Mesendoderm (in vitro differentiated cells): ENCODE results near the gene PRMT2.
A peak's percentile ranks its signal among the peaks of the same experiment; 100 is the strongest.

Source experiments
- DNase-seq: peaks from one replicate; pipeline ENCODE4 v3.0.0; 2013
- H2AK5ac ChIP-seq: 2 replicates; pipeline ENCODE4 v1.6.1; 2013; ENCODE audit warnings: low read length, inconsistent platforms
- H2BK120ac ChIP-seq: 2 replicates; pipeline ENCODE4 v1.6.1; 2013; ENCODE audit warnings: low read depth, mild to moderate bottlenecking, low read length, moderate library complexity, mixed read lengths
- H2BK15ac ChIP-seq: replicated peaks from 2 replicates; pipeline ENCODE4 v1.6.1; 2013; ENCODE audit warnings: low read depth, mild to moderate bottlenecking, moderate library complexity
- H2BK5ac ChIP-seq: 2 replicates; pipeline ENCODE4 v1.6.1; 2013; ENCODE audit warnings: low read length, inconsistent platforms
- H3K18ac ChIP-seq: 2 replicates; pipeline ENCODE4 v1.6.1; 2013; ENCODE audit warnings: mild to moderate bottlenecking, low read length, mixed read lengths
- H3K23ac ChIP-seq: one replicate; pipeline ENCODE4 v1.6.1; 2013; ENCODE audit warnings: low read length
- H3K27ac ChIP-seq: 2 replicates; pipeline ENCODE4 v1.5.1; 2013; ENCODE audit warnings: low read depth, mild to moderate bottlenecking, inconsistent platforms, low read length, moderate library complexity
- H3K27me3 ChIP-seq: 2 replicates; pipeline ENCODE4 v1.6.1; 2013; ENCODE audit warnings: low read length, control low read depth, mild to moderate bottlenecking, inconsistent platforms; ENCODE audit not compliant: insufficient read depth, poor library complexity
- H3K36me3 ChIP-seq: 2 replicates; pipeline ENCODE4 v1.6.1; 2013; ENCODE audit warnings: low read length, inconsistent platforms; ENCODE audit not compliant: control insufficient read depth, insufficient read depth
- H3K4ac ChIP-seq: one replicate; pipeline ENCODE4 v1.6.1; 2013; ENCODE audit warnings: low read depth, mild to moderate bottlenecking, low read length, moderate library complexity
- H3K4me1 ChIP-seq: 2 replicates; pipeline ENCODE4 v1.6.1; 2013; ENCODE audit warnings: low read depth, low read length, inconsistent platforms; ENCODE audit not compliant: control insufficient read depth
- H3K4me2 ChIP-seq: 2 replicates; pipeline ENCODE4 v1.6.1; 2013; ENCODE audit warnings: low read length
- H3K4me3 ChIP-seq: 2 replicates; pipeline ENCODE4 v1.5.1; 2013; ENCODE audit warnings: mild to moderate bottlenecking, low read length
- H3K56ac ChIP-seq: one replicate; pipeline ENCODE4 v1.6.1; 2013; ENCODE audit warnings: low read length
- H3K79me1 ChIP-seq: 2 replicates; pipeline ENCODE4 v1.6.1; 2013; ENCODE audit warnings: low read length, inconsistent platforms
- H3K79me2 ChIP-seq: 2 replicates; pipeline ENCODE4 v1.6.1; 2013; ENCODE audit warnings: mild to moderate bottlenecking, low read length; ENCODE audit not compliant: control insufficient read depth, insufficient read depth
- H3K9ac ChIP-seq: 2 replicates; pipeline ENCODE4 v1.6.1; 2013; ENCODE audit warnings: low read length, inconsistent platforms
- H4K5ac ChIP-seq: one replicate; pipeline ENCODE4 v1.6.1; 2013; ENCODE audit warnings: low read length
- H4K8ac ChIP-seq: one replicate; pipeline ENCODE4 v1.6.1; 2013; ENCODE audit warnings: low read depth, mild to moderate bottlenecking, control low read depth, low read length, moderate library complexity
- WGBS: extraction: QIAGEN DNeasy Blood & Tissue Kit; methylation state at CpG from one replicate; pipeline ENCODE4 v1.1.7; 2013; ENCODE audit warnings: low lambda C conversion rate, missing lambda C conversion rate; ENCODE audit not compliant: insufficient coverage; ENCODE audit errors: extremely low coverage; 5-methylcytosine and 5-hydroxymethylcytosine counted together

The PRMT2 gene

DNA sequence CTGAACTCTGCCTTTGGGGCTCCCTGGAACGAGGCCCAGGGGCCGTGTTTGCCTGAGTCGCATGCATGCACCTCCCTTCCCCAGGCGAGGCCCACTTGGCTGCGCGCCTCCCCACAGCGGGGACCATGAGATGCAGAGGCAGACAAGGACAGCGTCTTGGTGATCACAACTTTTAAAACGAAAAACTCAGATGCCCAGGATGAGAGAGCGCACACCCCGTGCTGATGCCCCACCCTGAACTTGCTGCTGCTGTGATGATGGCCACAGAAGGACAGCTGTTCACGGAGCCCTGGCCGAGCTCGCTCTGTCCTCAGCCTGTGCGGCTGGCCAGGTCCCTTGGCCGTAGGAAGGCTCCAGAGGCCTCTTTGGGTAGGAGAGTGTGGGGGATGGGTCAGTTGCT, 11.4 kb upstream of the PRMT2 start:
- no peak overlapping the region for H2BK120ac ChIP-seq
- no peak overlapping the region for H3K4me2 ChIP-seq
- no peaks in the 10 kb centered on the region for H3K36me3 ChIP-seq
- H3K79me1 ChIP-seq = no peaks in the 10 kb centered on the region
- WGBS = no CpG with 5 or more reads among the region's 16 CpGs
- no peak overlapping the region for H3K9ac ChIP-seq
- H4K8ac ChIP-seq = no peak overlapping the region
- no peak overlapping the region for H3K4ac ChIP-seq
- H2BK15ac ChIP-seq = no peak overlapping the region
- H4K5ac ChIP-seq = no peak overlapping the region
- H3K18ac ChIP-seq = no peak overlapping the region
- no peak overlapping the region for H3K23ac ChIP-seq
- no peak overlapping the region for H3K27ac ChIP-seq
- H2BK5ac ChIP-seq = no peak overlapping the region
- H3K27me3 ChIP-seq = no peaks in the 10 kb centered on the region
- H3K4me3 ChIP-seq = no peak overlapping the region
- no peaks in the 10 kb centered on the region for H3K4me1 ChIP-seq
- H3K56ac ChIP-seq = no peak overlapping the region
- H3K79me2 ChIP-seq = no peaks in the 10 kb centered on the region
- H2AK5ac ChIP-seq = no peak overlapping the region
- DNase-seq = no peak

DNA sequence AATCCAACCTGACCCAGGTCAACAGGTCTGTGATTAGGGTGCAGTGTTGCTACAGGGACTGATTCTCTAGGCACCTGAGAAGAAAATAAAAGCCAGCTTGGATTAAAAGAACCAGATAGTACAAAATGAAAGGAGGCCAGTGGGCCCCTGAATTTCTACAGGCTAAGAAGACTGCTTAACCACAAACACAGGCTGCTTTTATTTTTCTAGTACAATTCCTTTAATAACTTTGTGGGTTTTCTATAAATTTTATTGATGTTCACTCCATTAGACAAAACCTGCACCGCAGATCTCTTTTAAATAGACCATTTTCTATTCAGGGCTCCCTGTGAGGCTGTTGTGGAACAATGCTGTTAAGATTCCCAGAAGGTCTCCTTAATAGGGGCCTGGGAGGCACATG, 9.7 kb upstream of the PRMT2 start:
- no peak overlapping the region for H3K9ac ChIP-seq
- no peak overlapping the region for H3K4ac ChIP-seq
- no peak overlapping the region for H2BK120ac ChIP-seq
- no peaks in the 10 kb centered on the region for H3K4me1 ChIP-seq
- no peaks in the 10 kb centered on the region for H3K36me3 ChIP-seq
- DNase-seq = no peak
- H3K4me2 ChIP-seq = no peak overlapping the region
- H3K79me2 ChIP-seq = no peaks in the 10 kb centered on the region
- H2BK5ac ChIP-seq = no peak overlapping the region
- H4K5ac ChIP-seq = no peak overlapping the region
- no peak overlapping the region for H3K4me3 ChIP-seq
- H2BK15ac ChIP-seq = no peak overlapping the region
- H3K79me1 ChIP-seq = no peaks in the 10 kb centered on the region
- no peak overlapping the region for H3K18ac ChIP-seq
- H4K8ac ChIP-seq = no peak overlapping the region
- no peak overlapping the region for H2AK5ac ChIP-seq
- H3K56ac ChIP-seq = no peak overlapping the region
- H3K27ac ChIP-seq = no peak overlapping the region
- no peaks in the 10 kb centered on the region for H3K27me3 ChIP-seq
- H3K23ac ChIP-seq = no peak overlapping the region
- no CpG with 5 or more reads among the region's 1 CpG for WGBS

DNA sequence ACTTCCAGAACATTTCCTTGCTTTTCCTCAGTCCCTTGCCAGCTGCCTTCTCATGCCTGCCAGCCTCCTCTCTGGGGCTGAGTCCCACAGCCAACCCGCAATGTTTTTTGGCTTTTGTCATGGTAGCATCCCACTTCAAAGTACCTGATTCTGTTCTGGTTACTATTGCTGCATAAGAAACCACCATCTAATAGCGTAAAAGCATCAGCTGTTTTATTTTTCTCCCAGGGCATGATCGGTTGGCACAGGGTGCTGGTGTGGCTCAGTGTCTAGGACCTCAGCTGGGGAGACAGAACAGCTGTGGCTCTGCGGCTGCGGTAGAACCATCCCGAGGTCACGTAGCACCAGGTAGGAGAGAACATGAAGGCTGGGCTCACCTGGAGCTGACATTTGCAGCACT, 8.9 kb upstream of the PRMT2 start:
- Histone ChIP-seq H2AK5ac (no peak overlapping the region), H3K56ac (no peak overlapping the region), H3K4me3 (no peak overlapping the region), H3K79me1 (no peaks in the 10 kb centered on the region), H3K79me2 (no peaks in the 10 kb centered on the region), H3K4ac (no peak overlapping the region), H3K9ac (no peak overlapping the region), H3K27ac (no peak overlapping the region), H2BK5ac (no peak overlapping the region), H2BK120ac (no peak overlapping the region), H3K4me2 (no peak overlapping the region), H3K4me1 (no peaks in the 10 kb centered on the region), H4K8ac (no peak overlapping the region), H2BK15ac (no peak overlapping the region), H3K18ac (no peak overlapping the region), H3K36me3 (no peaks in the 10 kb centered on the region), H4K5ac (no peak overlapping the region), H3K23ac (no peak overlapping the region), H3K27me3 (no peaks in the 10 kb centered on the region)
- no peak for DNase-seq
- no CpG with 5 or more reads among the region's 7 CpGs for WGBS

DNA sequence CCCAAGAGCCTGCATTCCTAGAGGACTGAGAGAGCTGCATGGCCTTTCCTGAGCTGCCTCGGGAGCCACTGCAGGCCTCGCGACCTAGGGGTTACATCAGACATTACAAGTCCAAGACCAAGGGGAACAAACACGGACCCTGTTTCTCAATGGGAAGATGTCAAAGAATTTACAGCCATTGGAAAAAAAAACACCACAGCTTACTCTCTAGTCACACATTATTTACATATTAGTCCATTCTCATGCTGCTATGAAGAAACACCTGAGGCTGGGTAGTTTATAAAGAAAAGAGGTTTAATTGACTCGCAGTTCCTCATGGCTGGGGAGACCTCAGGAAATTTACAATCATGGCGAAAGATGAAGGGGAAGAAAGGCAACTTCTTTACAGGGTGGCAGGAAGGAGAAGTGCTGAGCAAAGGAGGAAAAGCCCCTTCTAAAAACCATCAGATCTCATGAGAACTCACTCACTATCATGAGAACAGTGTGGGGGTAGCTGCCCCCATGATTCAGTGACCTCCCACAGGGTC, 8.4 kb upstream of the PRMT2 start:
- Histone ChIP-seq H3K36me3 (no peaks in the 10 kb centered on the region), H3K4me3 (no peak overlapping the region), H2AK5ac (no peak overlapping the region), H3K27me3 (no peaks in the 10 kb centered on the region), H3K9ac (no peak overlapping the region), H3K79me1 (no peaks in the 10 kb centered on the region), H3K79me2 (no peaks in the 10 kb centered on the region), H2BK15ac (no peak overlapping the region), H3K4me1 (no peaks in the 10 kb centered on the region), H4K8ac (no peak overlapping the region), H3K18ac (no peak overlapping the region), H2BK120ac (no peak overlapping the region), H3K56ac (no peak overlapping the region), H2BK5ac (no peak overlapping the region), H3K27ac (no peak overlapping the region), H3K4ac (no peak overlapping the region), H3K23ac (no peak overlapping the region), H4K5ac (no peak overlapping the region), H3K4me2 (no peak overlapping the region)
- no CpG with 5 or more reads among the region's 6 CpGs for WGBS
- DNase-seq = no peak

DNA sequence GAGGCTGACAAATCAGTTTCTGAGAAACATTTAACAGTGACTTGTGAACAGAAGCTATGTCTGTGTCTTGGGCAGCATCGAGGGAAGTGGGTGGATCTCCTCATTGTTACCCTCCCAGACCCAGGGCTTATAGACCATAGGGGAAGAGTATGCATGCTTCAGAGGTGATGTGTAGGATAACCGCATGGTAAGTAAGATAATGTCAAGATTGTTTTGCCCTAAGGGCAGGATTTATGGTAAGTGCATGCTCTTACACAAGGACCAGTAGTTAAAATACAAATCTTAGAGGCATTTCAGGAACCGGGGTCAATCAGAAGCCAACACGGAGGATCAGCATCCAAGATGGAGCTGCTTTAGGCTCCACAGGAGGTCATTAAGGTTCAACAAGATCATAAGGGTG, 7.7 kb upstream of the PRMT2 start:
- H3K4me1 ChIP-seq = no peaks in the 10 kb centered on the region
- no peaks in the 10 kb centered on the region for H3K27me3 ChIP-seq
- no peak overlapping the region for H2AK5ac ChIP-seq
- no peak overlapping the region for H2BK15ac ChIP-seq
- no peak overlapping the region for H3K4me3 ChIP-seq
- H3K79me2 ChIP-seq = no peaks in the 10 kb centered on the region
- no peak overlapping the region for H3K56ac ChIP-seq
- no peak overlapping the region for H3K23ac ChIP-seq
- no peak overlapping the region for H2BK5ac ChIP-seq
- no peak overlapping the region for H2BK120ac ChIP-seq
- H3K4ac ChIP-seq = no peak overlapping the region
- H3K27ac ChIP-seq = no peak overlapping the region
- no peaks in the 10 kb centered on the region for H3K79me1 ChIP-seq
- no CpG with 5 or more reads among the region's 4 CpGs for WGBS
- H3K4me2 ChIP-seq = no peak overlapping the region
- H4K8ac ChIP-seq = no peak overlapping the region
- no peak overlapping the region for H3K9ac ChIP-seq
- peak; percentile 57 for DNase-seq
- no peaks in the 10 kb centered on the region for H3K36me3 ChIP-seq
- H3K18ac ChIP-seq = no peak overlapping the region
- no peak overlapping the region for H4K5ac ChIP-seq

DNA sequence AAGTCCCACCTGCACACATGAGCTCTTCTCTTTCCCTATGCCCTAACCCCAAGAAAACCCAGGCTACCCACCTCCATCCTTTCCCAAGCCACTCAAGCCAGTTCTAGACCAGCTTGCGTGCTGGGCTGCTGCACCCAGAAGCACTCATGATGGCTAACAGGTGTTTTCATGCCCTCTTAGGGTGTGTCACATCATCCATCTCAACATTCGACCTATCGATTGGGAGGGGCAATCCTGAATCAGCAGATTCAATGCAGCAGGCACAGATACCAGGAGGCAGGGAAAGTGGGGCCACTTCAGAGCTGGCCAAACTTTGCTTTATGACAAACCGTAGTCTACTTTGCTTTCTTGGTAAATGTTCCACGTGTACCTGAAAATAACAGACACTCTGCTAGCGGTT, 6.6 kb upstream of the PRMT2 start:
- Histone ChIP-seq H3K18ac (no peak overlapping the region), H2BK5ac (no peak overlapping the region), H3K4me1 (no peaks in the 10 kb centered on the region), H3K23ac (no peak overlapping the region), H3K36me3 (no peaks in the 10 kb centered on the region), H2BK120ac (no peak overlapping the region), H2BK15ac (no peak overlapping the region), H3K56ac (no peak overlapping the region), H3K4me2 (no peak overlapping the region), H3K27me3 (no peaks in the 10 kb centered on the region), H3K27ac (no peak overlapping the region), H2AK5ac (no peak overlapping the region), H3K4ac (no peak overlapping the region), H3K4me3 (no peak overlapping the region), H3K9ac (no peak overlapping the region), H3K79me2 (no peaks in the 10 kb centered on the region), H4K8ac (no peak overlapping the region), H3K79me1 (no peaks in the 10 kb centered on the region), H4K5ac (no peak overlapping the region)
- no peak for DNase-seq
- WGBS = no CpG with 5 or more reads among the region's 6 CpGs
